ENCODE measurements around the gene LRPAP1.

LRPAP1 gene

DNA sequence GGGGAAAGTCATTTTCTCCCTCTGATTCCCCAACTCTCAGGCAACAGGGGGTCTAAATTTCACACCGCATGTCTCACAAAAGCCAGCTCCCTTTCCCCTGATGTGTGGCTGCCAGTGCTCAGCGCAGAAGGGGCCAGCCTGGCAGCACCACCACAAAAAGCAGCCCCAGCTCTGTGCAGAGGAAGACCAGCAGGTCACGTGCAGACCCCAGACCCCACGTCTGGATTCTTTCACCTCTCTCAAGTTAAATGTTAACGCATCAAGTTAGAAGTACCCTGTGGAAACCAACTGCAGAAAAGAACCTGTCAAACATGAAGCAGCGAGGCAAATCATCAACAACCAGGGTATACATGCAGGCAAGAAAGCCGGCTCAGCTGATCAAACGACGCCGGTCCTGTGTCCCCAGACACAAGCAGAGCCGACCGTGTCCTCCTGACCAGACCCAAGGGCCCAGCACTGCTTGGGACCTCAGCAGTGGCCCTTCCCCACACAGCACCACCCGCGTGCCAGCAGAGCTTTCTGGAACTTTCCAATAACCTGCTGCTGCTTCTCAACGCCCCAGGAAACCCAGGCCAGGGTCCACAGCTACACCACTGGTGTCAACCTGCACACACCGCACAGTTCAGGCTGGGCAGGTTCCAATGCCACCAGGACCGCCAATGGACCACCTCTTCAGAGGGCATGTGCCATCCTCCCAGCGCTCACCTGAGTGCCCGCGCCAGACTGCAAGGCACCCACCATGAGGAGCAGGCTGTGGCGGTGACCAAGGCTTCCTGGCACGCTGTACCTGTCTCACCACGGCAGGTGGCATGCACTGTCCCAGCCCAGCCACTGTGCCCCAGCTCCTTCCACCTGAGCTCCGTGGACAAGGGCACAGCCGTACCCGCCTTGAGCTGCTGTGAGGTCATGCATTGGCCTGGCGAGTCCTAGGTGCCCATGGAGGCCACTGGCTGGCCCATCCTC lies 4.0 kb downstream of the LRPAP1 start:
- TF ChIP-seq, protein P1, sequence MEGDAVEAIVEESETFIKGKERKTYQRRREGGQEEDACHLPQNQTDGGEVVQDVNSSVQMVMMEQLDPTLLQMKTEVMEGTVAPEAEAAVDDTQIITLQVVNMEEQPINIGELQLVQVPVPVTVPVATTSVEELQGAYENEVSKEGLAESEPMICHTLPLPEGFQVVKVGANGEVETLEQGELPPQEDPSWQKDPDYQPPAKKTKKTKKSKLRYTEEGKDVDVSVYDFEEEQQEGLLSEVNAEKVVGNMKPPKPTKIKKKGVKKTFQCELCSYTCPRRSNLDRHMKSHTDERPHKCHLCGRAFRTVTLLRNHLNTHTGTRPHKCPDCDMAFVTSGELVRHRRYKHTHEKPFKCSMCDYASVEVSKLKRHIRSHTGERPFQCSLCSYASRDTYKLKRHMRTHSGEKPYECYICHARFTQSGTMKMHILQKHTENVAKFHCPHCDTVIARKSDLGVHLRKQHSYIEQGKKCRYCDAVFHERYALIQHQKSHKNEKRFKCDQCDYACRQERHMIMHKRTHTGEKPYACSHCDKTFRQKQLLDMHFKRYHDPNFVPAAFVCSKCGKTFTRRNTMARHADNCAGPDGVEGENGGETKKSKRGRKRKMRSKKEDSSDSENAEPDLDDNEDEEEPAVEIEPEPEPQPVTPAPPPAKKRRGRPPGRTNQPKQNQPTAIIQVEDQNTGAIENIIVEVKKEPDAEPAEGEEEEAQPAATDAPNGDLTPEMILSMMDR (IDR thresholded peaks at IDR 0.05; ENCODE audit: control insufficient read depth, extremely low read depth, insufficient read depth): no peak
- no peak overlapping the region for H3K4me3 ChIP-seq (ENCODE audit: low read depth, low read length)
- DNase-seq (ENCODE audit: low read depth): no peak

DNA sequence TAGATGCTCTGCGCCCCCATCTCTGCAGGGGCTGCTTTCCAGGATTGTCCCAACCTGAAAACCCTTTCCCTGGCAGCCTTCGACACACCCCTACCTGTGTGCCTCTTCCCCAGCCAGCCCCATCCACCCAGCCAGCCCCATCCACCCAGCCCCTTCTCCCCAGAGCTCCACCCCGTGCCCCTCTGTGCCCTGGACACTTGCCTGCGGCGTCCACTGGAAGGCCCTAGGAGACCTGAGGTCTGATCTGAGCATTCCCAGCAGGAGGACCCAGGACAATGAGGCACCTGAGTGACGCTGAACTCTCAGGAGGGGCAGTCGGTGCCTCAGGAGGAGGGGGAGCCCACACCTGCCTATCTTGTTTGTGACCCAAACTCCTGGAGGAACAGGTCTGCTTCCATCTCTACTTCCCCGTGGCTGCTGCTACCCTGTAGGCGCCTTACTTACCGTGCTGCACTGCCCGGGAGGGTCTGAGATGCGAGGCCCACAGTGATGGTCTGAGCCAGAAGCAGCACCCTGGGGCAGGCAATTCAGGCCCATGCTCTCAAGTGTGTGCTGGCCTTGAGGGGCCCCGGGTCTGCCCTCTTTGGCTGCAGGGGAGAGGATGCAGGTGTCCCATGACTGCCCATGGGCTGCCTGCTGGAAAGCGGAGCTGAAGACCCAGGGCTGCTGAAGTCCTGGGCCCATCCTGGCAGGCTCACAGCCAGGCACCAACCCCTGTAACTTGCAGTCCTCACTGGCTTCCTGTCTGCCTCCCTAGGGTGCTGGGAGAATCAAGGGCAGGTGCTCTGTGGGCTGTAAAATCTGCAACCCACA lies 4.9 kb downstream of the LRPAP1 start:
- no peak overlapping the region for H3K4me3 ChIP-seq (ENCODE audit: low read depth, low read length)
- no peak for DNase-seq (ENCODE audit: low read depth)

DNA sequence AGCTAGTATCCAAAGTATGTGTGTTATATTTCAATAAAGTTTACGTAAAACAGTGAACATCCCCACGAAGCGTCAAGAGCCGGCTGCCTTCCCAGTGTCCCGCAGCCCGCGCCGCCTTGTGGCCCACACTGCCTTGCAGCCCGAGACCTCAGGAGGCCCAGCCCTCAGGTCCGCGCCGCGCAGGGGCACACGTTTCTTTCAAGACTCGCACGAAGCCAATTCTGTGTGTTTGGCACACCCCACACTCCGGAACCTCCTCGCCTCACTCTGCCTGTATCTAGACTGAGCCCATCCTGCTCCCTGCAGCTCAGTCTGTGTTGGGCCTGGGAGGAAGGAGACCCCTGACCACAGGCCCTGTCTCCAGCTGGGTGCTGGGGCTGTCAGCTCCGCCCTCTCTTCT lies 5.8 kb downstream of the LRPAP1 start:
- no peak for DNase-seq (ENCODE audit: low read depth)
- TF ChIP-seq, protein P1 (IDR thresholded peaks at IDR 0.05; ENCODE audit: control insufficient read depth, extremely low read depth, insufficient read depth): no peak
- H3K4me3 ChIP-seq (ENCODE audit: low read depth, low read length): no peak overlapping the region

More for the DNA sequence above, 4.9 kb downstream of the LRPAP1 start:
- TF ChIP-seq, protein P1 (IDR thresholded peaks at IDR 0.05; ENCODE audit: control insufficient read depth, extremely low read depth, insufficient read depth): no peak

DNA sequence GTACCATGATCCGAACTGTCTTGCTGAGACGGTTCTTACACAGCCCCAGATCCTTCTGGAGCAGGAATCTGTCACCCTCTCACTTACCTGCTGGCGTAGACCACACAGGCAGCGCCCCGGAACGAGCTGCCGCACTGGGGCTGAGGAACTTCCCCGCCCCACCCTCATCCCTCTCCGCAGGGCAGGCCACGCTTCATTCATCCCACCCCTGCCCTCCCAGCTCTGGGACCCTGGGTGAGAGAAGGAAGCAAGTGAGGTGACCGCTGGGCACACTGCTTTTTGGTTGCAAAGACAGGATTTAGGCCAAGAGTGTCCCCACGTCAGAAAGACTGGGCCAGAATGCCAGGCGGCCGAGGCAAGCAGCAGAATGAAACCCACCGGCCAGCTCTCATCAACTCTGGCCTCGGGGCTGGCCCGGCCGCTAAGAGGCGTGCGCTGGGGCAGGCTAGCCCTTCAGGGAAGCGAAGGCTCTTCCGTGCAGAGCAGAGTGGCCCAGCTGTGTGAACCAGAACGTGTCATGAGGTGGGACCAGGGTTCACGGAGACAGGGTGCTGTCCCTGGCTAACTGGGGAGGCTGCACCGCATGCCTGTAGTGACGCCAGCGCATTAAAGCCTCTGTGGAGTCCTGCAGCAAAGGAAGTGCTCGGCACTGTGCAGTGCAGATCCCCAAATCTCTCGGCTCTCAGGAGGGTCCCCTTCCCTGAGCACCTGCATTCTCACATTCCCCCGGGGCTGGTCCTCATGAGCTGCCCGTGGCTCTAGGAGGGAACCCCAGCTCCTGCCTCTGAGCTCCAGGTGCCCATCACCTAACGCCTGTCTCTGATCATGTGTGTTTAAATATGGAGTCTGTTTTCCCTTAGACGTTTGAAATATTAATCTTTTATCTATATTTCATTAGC lies 6.4 kb downstream of the LRPAP1 start:
- no peak overlapping the region for H3K4me3 ChIP-seq (ENCODE audit: low read depth, low read length)
- TF ChIP-seq, protein P1 (IDR thresholded peaks at IDR 0.05; ENCODE audit: control insufficient read depth, extremely low read depth, insufficient read depth): no peak
- no peak for DNase-seq (ENCODE audit: low read depth)

DNA sequence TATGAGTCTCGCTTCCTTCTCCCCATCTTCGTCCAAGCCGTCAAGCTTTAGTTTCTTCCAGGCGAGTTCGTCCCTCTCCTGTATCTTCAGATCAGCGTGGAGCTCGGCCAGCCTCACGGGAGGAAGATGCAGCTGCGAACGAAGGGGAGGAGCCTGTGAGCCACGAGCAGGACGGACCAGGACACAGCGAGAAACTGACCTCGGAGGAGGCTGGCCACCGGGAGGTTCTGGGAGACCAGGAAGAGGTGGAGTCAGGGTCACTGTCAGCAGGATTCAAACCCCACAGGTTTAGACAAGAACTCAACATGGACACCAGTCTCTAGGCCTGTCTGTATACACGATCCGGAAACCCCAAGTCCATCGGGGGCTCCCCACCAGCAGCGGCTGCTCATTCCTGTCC lies 7.3 kb downstream of the LRPAP1 start:
- DNase-seq (ENCODE audit: low read depth): no peak
- H3K4me3 ChIP-seq (ENCODE audit: low read depth, low read length): no peak overlapping the region
- TF ChIP-seq, protein P1 (IDR thresholded peaks at IDR 0.05; ENCODE audit: control insufficient read depth, extremely low read depth, insufficient read depth): no peak

DNA sequence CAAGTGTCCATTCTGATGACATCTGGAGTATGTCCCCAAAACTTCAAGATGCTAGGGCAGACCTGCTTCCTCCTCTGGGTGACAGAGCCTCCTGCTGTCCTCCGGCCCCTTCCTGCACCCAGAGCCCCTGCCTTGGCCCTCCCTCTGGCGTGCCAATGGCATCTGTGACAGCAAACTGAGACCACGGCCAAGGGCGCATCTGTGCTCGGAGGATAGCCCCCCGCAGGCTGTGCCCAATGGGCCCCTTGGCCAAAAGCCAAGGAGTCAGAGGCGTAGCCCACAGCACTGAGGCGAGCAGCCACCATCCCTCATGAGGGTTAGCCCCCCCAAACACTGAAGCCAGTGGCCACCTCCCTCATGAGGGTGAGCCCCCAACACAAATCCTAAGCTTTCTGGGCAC lies 7.9 kb downstream of the LRPAP1 start:
- H3K4me3 ChIP-seq (ENCODE audit: low read depth, low read length): no peak overlapping the region
- TF ChIP-seq, protein P1 (IDR thresholded peaks at IDR 0.05; ENCODE audit: control insufficient read depth, extremely low read depth, insufficient read depth): no peak
- DNase-seq (ENCODE audit: low read depth): no peak
